Measurements from ENCODE around the gene IQSEC1. TPM values are rescaled to one million over a fixed set of nuclear protein-coding genes. Genes with fewer than 3 reads are reported as not detected.

IQSEC1 gene
- total and polyA plus RNA-seq, 10 of the 15 experiments (the other 5 are each of a cell fraction or from before 2014, with no cell fraction given), result 0.92 to 55.2 (median 8.5) TPM

DNA sequence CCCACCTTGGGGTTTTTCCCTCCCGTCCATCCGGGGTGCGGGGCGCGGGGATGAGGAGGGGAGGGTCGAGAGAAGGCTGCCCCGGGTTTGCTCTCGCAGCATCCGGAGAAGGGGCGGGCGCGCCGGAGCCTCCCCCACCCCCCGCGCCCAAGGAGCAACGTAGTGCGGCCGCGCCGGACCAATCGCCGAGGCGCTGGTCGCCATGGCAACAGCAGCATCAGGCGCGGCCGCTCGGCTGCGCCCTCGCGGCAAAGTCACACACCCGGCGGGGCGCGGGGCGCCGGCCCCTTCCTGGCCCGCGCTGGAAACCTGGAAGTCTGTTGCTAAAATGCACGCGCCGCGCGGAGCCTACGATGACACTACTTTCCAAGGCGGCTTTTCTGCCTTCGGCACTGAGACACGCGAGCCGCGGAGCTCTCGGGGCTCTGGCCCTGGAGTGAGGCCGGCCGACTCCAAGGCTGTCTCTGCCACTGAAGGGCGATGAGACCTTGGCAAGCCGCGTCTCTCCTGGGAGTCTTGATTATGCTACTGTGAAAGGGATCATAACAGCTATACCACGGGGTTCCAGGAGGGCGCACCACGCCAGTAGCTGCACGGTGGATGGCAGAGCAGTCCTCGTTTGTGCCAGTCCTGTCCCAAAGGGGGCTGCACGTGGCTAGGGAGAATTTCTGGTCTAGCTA, at the start of gene IQSEC1 (continued):
- peak; percentile 42; the same call in 1 of the 2 replicates for TF ChIP-seq DPF2 (IDR thresholded peaks at IDR 0.05)
- TF ChIP-seq, protein P1, sequence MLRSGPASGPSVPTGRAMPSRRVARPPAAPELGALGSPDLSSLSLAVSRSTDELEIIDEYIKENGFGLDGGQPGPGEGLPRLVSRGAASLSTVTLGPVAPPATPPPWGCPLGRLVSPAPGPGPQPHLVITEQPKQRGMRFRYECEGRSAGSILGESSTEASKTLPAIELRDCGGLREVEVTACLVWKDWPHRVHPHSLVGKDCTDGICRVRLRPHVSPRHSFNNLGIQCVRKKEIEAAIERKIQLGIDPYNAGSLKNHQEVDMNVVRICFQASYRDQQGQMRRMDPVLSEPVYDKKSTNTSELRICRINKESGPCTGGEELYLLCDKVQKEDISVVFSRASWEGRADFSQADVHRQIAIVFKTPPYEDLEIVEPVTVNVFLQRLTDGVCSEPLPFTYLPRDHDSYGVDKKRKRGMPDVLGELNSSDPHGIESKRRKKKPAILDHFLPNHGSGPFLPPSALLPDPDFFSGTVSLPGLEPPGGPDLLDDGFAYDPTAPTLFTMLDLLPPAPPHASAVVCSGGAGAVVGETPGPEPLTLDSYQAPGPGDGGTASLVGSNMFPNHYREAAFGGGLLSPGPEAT (IDR thresholded peaks at IDR 0.05; ENCODE audit: low read depth), result no peak
- no peak for TF ChIP-seq SMC3 (IDR thresholded peaks at IDR 0.05; ENCODE audit: borderline replicate concordance, low read length)
- no peak for TF ChIP-seq ETV6 (conservative IDR thresholded peaks at IDR 0.05 in 1 of 2, IDR thresholded peaks at IDR 0.05 in 1 of 2; ENCODE audit: borderline replicate concordance in 1 of 2, low read depth in 1 of 2)
- TF ChIP-seq CREM (IDR thresholded peaks at IDR 0.05; ENCODE audit: low read depth), result peak; percentile 63
- peak; percentile 52; the same call in 1 of the 2 replicates for TF ChIP-seq SIN3A (IDR thresholded peaks at IDR 0.05; ENCODE audit: low read depth, low read length)
- TF ChIP-seq YY1 (IDR thresholded peaks at IDR 0.05; ENCODE audit: low read depth, low read length), result 0 out of 2 replicates have a peak, but pooled peaks have one; percentile 8
- no peak for TF ChIP-seq NR2C1 (IDR thresholded peaks at IDR 0.05)
- 0 out of 2 replicates have a peak, but pooled peaks have one; percentile 12 for TF ChIP-seq JUND (IDR thresholded peaks at IDR 0.05; ENCODE audit: low read depth, low read length)
- TF ChIP-seq SMAD5 (IDR thresholded peaks at IDR 0.05; ENCODE audit: low read depth), result no peak
- TF ChIP-seq RFX5 (IDR thresholded peaks at IDR 0.05; ENCODE audit: low read depth, low read length), result peak; percentile 94
- TF ChIP-seq CBX5 (IDR thresholded peaks at IDR 0.05; ENCODE audit: low read depth), result no peak
- 0 out of 2 replicates have a peak, but pooled peaks have one; percentile 26 for TF ChIP-seq TCF3 (IDR thresholded peaks at IDR 0.05; ENCODE audit: borderline replicate concordance, insufficient read depth, low read depth, low read length)
- TF ChIP-seq, protein P2, sequence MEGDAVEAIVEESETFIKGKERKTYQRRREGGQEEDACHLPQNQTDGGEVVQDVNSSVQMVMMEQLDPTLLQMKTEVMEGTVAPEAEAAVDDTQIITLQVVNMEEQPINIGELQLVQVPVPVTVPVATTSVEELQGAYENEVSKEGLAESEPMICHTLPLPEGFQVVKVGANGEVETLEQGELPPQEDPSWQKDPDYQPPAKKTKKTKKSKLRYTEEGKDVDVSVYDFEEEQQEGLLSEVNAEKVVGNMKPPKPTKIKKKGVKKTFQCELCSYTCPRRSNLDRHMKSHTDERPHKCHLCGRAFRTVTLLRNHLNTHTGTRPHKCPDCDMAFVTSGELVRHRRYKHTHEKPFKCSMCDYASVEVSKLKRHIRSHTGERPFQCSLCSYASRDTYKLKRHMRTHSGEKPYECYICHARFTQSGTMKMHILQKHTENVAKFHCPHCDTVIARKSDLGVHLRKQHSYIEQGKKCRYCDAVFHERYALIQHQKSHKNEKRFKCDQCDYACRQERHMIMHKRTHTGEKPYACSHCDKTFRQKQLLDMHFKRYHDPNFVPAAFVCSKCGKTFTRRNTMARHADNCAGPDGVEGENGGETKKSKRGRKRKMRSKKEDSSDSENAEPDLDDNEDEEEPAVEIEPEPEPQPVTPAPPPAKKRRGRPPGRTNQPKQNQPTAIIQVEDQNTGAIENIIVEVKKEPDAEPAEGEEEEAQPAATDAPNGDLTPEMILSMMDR (IDR thresholded peaks at IDR 0.05 in 2 of 3, conservative IDR thresholded peaks at IDR 0.05 in 1 of 3; ENCODE audit: control insufficient read depth in 2 of 3, extremely low read depth in 1 of 3, insufficient read depth in 1 of 3, low read depth in 3 of 3, low read length in 3 of 3), result 0 out of 6 replicates have a peak, but pooled peaks of 2 of the 3 experiments have one; percentile 1 to 3
- TF ChIP-seq, protein P3, sequence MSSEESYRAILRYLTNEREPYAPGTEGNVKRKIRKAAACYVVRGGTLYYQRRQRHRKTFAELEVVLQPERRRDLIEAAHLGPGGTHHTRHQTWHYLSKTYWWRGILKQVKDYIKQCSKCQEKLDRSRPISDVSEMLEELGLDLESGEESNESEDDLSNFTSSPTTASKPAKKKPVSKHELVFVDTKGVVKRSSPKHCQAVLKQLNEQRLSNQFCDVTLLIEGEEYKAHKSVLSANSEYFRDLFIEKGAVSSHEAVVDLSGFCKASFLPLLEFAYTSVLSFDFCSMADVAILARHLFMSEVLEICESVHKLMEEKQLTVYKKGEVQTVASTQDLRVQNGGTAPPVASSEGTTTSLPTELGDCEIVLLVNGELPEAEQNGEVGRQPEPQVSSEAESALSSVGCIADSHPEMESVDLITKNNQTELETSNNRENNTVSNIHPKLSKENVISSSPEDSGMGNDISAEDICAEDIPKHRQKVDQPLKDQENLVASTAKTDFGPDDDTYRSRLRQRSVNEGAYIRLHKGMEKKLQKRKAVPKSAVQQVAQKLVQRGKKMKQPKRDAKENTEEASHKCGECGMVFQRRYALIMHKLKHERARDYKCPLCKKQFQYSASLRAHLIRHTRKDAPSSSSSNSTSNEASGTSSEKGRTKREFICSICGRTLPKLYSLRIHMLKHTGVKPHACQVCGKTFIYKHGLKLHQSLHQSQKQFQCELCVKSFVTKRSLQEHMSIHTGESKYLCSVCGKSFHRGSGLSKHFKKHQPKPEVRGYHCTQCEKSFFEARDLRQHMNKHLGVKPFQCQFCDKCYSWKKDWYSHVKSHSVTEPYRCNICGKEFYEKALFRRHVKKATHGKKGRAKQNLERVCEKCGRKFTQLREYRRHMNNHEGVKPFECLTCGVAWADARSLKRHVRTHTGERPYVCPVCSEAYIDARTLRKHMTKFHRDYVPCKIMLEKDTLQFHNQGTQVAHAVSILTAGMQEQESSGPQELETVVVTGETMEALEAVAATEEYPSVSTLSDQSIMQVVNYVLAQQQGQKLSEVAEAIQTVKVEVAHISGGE (CRISPR knock-in tag; IDR thresholded peaks at IDR 0.05), result no peak
- TF ChIP-seq BRCA1 (IDR thresholded peaks at IDR 0.05; ENCODE audit: low read depth, low read length), result no peak
- 0 out of 2 replicates have a peak, but pooled peaks have one; percentile 24 for TF ChIP-seq NFYB (IDR thresholded peaks at IDR 0.05; ENCODE audit: insufficient read depth, low read depth, low read length)
- TF ChIP-seq STAT3 (IDR thresholded peaks at IDR 0.05; ENCODE audit: low read depth, low read length), result no peak
- TF ChIP-seq CREB1 (IDR thresholded peaks at IDR 0.05; ENCODE audit: low read depth), result peak; percentile 87
- TF ChIP-seq RB1 (IDR thresholded peaks at IDR 0.05; ENCODE audit: borderline replicate concordance), result peak; percentile 51; the same call in 1 of the 2 replicates
- peak; percentile 25 for TF ChIP-seq SP1 (IDR thresholded peaks at IDR 0.05; ENCODE audit: low read depth, low read length)
- TF ChIP-seq BMI1 (IDR thresholded peaks at IDR 0.05; ENCODE audit: borderline replicate concordance), result peak; percentile 97
- TF ChIP-seq CHD2 (IDR thresholded peaks at IDR 0.05; ENCODE audit: borderline replicate concordance, low read depth, low read length), result peak; percentile 72
- no peak for TF ChIP-seq ATF7 (IDR thresholded peaks at IDR 0.05; ENCODE audit: low read depth)

Data from GM12878 (cell line).